ENCODE results near the gene SLX9.

Gene SLX9

DNA sequence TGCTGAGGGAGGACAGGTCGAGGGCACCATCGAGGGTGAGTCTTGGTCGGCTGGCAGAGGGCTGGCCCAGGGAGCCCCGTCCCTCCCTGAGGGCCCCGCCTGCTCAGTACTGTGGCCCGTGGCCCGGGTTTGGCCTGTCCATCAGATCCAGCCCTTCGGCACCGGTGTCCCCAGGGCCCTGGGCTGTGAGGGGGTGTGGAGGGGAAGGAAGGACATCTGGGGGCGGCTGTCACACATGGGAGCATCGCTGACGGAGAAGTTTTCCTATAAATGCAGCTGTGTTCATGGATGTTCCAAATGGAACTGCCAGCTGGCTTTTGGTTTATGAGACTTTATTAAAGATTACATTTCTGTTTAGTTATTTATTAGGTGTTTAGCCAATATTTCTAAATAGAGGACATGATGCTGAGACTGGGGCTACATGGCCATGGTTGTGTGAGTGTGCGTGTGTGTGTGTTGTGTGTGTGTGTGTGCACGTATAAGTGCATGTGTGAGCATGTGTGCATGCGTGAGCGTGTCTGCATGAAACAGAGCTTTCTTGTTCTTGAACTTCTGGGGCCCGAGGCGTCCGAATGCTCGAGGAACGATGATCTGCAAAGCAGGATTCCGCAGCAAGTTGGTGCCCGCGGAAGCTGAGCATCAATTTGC lies 54.3 kb downstream of the SLX9 start:
- no peak for DNase-seq

DNA sequence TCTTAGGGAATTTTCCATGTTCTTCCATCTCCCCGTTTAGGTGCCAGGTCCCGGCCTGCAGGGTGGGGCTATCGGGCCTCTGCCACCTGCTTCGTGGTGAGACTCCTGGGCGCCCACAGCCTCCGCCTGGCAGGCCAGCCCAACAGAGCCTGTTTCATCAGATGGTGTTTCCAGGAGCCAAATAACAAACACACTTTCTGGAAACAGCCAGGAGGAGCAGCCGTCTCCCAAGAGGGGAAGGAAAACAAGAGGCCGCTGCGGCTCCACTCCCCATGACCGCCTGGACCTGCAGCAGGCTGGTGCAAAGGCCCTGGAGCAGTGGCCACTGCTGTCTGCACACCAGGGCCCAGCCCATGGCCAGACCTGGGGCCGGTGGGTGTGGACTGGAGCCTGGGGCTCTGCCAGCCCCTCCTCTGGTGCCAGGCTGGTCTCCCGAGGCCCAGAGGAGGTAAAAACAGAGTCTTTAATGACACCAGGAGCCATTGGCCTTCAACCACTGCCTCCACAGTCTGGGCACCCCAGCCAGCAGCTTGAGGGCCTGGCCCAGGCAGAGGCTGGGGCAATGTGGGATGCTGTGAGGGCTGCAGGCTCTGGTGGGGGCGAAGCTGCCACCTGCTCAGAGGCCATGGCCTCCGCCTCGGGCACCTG lies 55.0 kb downstream of the SLX9 start:
- no peak for DNase-seq

DNA sequence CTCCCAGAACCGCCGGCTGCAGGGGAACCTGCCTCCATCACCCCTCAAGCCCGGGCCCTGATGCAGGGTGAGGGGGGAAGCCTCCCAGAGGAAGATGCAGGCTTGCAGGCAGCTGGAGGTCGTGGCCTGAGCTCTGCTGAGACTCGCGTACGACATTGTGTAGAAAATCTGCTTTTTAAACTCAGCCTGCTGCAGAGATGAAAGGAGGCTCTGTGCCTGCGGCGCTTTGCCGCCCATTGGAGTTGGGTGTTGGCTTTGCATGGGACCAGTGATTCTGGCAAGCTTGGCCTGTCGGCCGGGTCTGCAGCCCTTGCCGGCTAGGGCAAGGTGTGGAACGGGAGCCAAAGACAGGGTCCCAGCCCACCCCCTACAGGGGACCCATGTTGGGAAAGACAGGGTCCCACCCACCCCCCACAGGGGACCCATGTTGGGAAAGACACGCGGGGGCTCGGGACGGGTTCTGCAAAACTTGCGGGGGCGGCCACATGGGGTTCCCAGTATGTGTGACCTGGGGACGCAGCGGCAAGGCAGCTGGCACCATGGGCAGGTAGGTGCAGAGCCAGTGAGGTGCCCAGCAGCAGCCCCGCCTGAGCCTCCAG lies 55.6 kb downstream of the SLX9 start:
- no peak for DNase-seq

DNA sequence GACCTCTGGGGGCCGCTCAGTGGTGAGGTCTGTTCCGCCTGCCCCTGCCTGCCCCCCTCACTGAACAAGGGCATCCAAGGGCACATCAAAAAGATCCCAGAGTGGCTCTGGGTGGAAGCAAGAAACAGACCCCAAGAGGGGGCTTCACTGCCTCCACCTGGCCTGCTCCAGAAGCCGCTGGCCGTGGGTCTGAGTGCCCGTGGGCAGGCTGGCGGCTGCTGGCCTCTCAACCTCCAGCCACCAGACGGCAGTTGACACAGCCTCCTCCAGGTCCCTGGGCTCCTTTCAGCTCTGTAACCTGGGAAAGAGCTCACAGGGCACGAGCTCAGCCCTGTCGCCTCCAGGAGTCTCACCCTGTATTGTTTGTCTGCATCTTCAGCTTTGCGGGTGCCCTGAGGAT lies 56.3 kb downstream of the SLX9 start:
- DNase-seq: no peak

DNA sequence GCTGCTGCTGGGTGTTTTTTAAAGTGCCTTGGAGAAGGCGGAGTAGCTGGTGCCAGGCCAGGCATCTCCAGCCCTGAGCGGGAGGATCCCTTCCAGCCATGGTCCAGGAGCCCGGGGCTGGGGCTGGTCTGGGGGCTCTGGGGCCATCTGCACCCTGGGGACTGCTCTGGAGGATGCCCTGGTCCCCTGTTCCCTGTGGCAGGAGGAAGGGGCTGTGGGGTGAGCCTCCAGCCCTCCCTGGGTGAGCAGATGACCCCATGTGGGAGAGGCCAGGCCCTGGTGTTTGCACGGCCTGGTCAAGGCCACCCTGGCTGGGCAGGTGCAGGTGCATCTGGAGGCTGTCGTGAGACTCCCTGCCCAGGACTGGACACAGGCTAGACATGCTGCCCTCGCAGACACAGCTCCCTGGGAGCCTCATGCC lies 56.7 kb downstream of the SLX9 start:
- DNase-seq: no peak

DNA sequence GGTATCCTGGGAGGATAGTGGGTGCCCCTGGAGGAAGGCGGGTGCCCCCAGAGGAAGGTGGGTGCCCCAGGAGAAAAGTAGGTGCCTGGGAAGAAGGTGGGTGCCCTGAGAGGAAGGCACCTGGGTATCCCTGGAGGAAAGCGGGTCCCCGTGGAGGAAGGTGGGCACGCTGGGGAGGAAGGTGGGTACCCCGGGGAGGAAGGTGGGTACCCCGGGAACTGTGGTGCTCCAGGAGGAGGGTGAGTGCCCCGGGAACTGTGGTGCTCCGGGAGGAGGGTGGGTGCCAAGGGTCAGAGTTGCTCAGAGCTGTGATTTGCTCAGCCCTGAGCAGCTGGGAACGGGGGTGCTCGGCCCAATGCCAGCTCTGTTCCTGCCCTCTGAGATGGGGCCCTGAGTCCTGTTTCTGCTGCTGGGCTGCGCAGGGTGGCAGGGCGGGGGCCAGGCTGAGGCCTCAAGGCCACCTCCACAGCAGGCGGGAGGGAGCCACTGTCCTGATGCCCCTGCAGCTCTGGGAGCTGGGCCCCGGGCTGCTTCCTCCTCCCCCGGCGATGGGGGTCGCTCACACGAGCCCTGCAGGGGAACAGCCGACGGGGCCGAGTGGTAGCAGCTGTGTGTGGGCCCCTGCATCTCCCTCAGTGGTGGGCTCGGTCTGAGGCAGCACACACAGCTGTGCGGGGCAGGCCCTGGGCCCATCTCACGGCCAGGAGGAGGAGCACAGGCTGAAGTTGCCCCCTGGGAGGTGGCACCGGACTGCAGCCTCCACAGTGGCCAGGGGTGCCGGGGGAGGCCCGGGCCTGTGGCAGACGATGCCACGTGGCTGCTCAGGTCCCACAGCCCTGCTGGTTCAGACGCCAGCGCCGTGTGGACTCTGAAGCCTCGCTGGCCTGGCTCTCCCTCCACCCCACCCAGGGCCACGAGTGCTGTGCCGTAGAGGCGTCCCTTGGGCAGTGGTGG lies 57.4 kb downstream of the SLX9 start:
- DNase-seq: no peak

DNA sequence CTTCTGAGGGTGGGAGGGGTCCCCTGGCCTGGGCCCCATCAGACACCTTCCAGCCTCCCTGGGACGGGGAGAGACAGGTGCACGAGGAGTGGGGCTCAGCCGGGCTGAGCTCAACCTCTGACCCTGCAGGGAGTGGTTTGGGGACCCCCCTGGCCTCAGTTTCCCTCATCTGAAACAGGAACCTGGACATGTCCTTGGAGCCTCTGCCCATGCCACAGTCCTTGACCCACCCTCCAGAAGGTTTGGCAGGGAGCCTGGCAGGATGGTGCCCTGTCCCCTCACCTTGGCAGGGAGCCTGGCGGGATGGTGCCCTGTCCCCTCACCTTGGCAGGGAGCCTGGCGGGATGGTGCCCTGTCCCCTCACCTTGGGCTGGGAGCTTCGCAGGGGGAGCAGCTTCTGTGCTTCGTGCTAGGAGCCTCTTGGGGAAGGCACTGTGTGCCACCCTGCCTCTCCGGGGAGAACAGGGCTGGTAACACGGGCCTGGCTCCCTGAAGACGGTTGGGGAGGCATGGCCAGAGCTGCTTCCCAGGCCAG lies 58.3 kb downstream of the SLX9 start:
- no peak for DNase-seq

DNA sequence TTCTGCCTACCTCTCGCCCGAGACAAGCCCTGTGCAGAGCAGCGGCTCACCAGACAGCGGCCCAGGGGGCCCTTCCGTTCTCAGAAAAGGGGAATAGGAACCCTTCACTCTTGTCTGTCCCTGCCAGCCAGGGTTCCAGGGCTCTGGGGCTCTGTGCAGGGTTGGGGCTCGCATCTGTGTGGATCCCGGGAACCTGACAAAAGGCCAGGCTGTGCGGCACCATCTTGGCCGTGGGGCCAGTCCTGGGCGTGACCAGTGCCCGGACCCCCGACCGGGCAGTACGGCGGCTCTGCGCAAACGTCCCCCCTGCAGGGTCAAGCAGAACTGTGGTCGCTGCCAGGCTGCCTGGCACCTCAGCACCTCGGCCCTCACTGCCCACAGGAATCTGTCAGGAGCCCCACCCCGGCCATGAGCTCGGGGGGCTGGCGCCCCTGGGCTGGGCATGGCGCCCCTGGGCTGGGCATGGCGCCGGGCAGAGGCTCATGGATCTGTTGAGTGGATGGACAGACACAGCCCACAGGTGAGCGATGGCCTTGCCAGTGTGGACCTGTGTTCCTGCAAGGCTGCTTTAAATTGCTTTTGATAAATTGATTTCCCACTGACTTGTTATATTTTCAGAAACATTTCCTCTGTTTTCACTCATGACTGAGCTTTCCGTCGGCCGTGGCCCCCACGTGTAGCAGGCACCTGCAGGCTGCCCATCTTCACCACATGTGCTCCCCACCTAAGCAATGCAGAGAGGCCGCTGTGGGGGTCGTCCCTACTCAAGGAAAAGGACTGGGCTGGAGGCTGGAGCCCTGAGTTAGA lies 59.0 kb downstream of the SLX9 start:
- DNase-seq: no peak

DNA sequence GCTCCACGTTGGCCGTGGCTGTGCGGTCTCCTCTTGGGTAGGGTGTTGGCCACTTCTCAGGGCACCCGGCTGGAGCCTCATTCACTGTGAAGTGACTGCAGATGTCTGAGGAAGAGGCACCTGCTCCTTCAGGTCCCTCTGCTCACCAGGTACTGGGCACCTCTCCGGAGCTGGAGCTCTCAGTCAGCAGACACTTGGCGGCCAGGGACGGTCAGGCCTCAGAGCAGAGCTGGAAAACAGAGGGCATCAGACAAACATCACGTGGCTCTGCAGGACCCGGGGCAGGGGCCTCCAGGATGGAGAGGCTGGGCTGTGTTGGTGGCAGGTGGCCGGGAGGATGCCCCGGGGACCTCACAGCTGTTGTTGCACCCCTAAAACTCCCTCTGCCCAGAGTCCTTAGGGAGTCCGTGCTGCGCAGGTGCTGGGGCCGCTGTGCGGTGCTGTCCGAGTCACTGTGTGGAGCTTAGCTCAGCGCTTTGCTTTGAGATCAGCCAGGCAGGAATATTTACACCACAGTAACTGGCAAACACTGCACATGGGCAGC lies 59.7 kb downstream of the SLX9 start:
- no peak for DNase-seq

DNA sequence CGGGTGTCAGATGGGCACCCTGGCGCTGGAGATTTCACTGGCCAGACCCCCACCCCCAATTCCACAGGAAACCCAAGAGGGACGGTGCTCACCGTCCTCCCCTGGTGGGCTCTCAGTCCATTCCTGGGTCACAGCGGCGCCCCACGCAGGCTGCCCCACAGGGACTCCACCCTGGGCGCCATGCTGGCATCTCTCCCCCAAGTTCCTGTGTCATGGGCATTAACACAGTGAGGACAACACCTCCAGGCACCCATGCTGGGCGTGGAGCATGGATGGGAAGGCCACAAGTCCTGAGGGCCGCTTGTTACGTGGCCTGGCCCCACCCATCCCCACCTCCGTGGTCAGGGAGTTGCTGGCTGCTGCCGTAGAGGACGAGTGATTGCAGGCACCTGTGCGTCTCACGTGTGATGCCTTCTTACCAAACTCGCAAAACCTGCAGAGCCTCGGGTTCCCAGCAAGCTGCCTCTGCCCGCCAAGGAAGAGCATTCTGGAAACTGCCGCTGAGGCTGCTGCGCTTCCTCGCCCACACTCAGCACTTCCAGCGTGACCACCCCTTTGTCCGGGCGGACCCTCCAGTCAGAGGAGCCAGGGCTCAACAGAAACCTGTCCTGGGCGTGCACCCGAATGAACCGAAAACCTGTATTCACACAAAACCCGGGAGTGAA lies 60.3 kb downstream of the SLX9 start:
- DNase-seq: no peak

DNA sequence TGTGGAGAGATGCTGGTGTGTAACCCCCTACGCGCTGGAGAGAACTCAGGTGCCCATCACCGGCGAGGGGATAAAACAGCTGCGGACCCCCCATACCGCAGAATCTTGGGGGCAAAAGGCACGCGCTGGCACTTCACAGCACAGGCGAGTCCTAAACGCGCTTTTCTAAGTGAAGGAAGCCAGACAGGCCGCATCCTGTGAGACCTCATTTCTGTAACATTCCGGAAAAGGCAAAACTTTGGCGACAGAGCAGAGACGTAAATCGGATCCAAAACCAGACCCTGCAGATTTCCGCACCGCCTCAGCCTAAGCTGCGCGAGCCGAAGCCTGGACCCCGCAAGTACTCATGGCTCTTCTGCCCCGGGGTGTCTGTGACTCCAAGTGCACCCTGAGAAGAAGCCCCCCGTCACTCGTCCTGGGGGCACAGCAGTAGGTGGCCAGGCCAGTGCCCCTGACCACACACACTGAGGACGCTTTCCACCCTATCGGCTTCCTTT lies 60.9 kb downstream of the SLX9 start:
- DNase-seq: no peak

DNA sequence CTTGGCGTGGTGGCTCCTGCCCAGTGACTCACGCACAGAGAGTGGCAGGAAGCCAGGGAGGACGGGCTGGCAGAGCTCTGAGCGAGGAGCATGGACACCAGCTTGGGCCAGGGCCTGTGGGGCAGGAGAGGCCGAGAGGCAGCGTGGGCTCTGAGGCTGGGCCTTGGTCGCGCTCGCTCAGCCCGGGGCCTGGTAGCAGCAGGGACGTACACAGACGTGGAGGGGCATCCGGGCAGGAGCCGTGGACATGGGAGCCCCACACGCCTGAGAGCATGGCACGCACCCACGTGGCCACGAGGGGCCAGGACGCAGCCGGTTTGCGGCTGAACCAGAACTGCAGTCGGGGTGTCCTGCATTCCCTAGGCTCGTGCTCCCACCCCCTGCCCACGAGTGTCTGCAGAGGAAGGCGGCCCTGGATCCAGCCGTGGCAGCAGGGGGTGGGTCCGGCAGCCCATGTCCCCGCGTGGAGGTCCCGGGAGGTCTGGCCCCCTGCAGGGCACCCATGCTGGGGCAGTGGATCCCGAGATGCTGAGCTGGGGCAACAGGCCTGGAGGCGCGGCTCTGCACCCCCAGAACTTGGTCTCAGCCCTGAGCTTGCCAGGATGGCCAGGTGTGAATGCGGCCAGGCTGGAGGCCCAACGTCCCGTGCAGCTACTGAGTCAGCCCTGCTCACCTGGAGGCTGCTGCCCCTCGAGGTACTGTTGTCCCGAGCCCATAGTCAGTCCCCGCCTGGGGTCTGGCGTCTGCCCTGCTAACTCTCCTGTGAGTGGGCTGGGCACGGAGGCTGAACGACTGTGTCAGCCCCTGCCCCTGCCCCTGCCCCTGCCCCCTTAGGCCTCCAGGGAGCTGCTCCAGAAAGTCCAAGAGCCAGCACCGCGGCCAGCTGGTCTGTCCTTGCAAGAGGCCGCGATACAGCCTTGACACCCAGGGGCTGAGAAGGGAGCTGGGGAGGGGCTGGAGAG lies 61.6 kb downstream of the SLX9 start:
- no peak for DNase-seq

DNA sequence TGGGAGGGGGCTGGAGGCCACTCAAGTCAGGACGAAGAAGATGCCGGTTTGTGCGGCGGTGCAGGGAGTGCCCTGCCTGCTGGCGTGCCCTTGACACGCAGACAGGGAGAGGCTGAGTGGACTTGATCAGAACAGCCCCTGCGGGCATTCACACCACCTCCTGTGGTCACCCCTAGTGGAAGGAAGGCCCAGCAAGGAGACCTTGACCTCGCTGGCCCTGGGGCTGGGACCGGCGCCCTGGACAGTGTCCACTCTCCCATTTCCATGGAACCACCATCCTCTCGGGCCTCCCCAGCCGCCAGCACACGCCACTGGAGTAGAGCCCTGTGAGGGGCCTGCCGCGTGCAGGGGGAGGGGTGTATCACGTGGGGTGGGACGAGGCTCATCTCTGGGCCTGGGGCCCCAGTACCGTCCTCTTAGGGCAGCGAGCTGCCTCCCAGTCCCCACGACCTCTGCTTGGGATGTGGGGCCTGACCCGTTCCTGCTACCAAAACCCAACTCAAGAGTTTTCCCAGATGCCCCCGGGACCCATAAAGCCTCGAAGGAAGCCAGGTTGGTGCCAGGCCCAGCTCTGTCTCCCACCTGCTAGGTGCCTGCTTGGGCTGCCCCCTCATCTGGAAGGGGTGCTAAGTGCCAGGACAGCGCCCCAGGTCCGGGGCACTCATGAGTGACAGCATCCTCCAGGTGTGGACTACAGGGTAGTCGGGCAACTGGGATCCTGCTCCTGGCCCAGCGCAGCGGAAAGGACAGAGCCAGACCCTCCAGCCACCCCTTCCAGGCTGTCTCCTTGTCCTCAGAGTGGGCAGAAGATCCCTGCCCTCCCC lies 62.8 kb downstream of the SLX9 start:
- no peak for DNase-seq

DNA sequence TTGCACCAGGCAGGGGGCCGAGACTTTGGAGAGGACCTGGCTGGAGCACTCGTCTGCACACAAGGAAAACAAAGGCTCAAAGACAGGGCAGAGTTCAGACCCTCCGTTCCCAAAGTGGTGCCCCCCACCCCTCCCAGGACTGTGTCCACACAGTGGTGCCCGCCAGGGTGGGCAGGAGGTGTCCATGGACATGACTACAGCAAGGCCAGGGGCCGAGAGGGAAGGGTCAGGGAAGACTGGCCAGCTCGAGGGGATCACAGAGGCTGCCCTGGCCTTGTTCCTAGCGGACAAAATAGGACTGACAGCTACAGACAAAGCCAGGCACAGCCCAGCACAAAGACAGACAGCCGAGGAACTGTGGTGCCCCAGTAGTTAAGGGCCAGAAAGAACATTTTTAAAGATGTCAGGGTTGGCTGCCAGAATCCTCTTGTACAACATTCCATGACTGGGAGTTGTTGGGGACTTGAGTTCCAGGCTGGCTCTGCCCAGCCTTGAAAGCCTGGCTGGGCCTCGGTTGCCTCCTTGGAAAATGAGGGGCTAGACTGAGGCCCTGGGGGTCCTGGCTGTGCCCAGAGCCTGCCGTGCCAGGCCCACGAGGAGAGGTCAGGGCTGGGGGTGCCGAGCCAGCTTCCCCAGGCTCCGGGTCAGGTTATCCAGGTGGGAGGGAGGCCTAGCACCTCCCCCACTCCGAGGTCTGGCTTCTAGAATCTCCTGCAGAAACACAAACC lies 63.7 kb downstream of the SLX9 start:
- DNase-seq: no peak

DNA sequence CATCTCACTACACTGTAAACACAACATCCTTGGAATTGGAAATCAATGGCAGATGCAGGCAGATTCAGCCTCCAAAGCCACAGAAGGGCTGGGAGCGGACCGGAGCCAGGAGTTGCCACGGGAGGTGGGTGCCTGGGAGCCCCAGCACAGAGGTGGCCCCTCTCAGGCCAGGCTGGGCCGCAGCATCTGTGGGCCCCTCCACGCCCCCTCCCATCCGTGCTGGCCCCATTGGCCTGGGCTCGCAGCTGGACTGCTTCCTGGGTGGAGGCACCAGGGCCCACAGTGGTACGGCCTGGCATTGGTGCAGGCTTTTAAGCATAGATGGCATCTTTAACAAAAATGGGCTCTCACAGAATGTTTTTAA lies 64.2 kb downstream of the SLX9 start:
- DNase-seq: no peak

DNA sequence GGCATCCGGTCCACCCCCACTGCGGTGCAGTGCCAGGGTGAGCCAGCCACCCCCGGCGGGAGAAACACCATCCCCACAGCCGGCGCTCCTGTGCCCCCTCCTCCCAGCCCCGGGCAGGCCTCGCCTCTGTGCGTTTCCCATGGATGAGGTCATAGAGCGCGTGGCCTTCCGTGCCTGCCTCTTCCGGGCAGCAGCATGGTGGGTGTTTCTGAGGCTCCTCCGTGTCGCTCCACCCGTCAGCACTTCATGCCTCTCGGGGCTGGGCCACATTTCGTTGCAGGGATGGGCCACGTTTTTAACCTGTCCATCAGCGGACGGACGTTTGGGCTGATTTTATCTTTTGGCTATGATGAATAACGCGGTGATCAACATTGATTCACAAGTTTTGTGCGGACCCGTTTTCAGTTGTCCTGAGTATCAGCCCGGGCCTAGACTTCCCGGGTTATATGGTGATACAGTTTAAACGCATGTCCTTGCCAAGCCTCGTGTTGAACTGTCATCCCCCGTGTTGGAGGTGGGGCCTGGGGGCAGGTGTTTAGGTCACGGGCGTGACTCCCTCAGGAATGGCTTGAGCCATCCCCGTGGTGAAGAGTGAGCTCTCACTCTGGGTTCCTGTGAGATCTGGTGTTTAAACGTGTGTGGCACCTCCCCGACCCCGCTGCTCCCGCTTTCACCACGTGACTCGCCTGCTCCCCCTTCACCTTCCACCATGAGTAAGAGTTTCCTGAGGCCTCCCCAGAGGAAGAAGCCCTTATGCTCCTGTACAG lies 64.8 kb downstream of the SLX9 start:
- no peak for DNase-seq

DNA sequence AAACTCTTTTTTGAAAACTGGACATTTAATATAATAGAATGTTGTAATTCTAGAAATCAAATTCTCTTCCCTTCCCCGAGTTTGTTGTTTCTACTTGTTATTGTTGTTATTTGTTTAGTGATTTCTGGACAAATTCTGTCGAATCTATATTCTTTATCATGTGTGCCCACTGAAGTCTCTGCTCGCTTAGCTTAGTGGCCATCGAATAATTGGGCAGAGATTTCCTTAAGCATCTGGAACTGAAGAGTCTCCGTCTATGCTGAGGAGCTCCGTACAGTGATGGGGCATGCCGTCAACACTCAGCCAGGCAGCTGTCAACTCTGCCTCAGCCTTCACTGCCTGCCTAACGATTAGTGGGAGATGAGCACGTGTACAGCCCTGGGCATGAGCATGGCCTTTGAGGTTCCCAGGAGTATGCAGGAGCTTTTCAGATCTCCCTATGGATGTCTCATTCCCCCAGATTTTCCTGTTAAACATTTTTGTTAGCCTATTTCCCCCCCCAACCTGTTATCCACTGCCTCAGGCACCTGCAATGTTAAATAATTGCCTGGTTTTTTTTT lies 66.8 kb downstream of the SLX9 start:
- DNase-seq: no peak
